Neural crest cell (in vitro differentiated cells): ENCODE results near the gene HEG1. TPM values are rescaled to one million over a fixed set of nuclear protein-coding genes. Genes with fewer than 3 reads are reported as not detected.

Experiments used
- DNase-seq: peaks from one replicate; pipeline ENCODE4 v3.0.0; 2021; ENCODE audit warnings: low read depth, mixed read lengths, low spot score
- H3K27ac Mint-ChIP-seq: one replicate; pipeline ENCODE4 v1.8.0; 2021; ENCODE audit warnings: mild to moderate bottlenecking, mixed read lengths; ENCODE audit not compliant: unreplicated experiment
- H3K27me3 Mint-ChIP-seq: 2 replicates; pipeline ENCODE4 v1.8.0; 2021; ENCODE audit warnings: low read depth, mild to moderate bottlenecking, mixed read lengths
- H3K36me3 Mint-ChIP-seq: 2 replicates; pipeline ENCODE4 v1.8.0; 2021; ENCODE audit warnings: low read depth, mild to moderate bottlenecking, mixed read lengths
- H3K4me1 Mint-ChIP-seq: 2 replicates; pipeline ENCODE4 v1.8.0; 2021; ENCODE audit warnings: mixed read lengths
- H3K4me3 Mint-ChIP-seq: one replicate; pipeline ENCODE4 v1.8.0; 2021; ENCODE audit warnings: mild to moderate bottlenecking, mixed read lengths
- H3K9me3 Mint-ChIP-seq: 2 replicates; pipeline ENCODE4 v1.8.0; 2021; ENCODE audit warnings: mixed read lengths
- CTCF ChIP-seq: fragments of 200-600 bp; sonication (generic); conservative IDR thresholded peaks from 2 replicates; pipeline ENCODE4 v1.5.0; 2021; ENCODE audit warnings: antibody characterized with exemption, mild to moderate bottlenecking
- total RNA-seq: library from RNA; stranded (reverse); gene quantifications from 2 replicates; pipeline ENCODE4 v1.2.1, GENCODE V29; 2021

The HEG1 gene
- total RNA-seq, 1 donor from 2014 or later = 32.0 TPM

DNA sequence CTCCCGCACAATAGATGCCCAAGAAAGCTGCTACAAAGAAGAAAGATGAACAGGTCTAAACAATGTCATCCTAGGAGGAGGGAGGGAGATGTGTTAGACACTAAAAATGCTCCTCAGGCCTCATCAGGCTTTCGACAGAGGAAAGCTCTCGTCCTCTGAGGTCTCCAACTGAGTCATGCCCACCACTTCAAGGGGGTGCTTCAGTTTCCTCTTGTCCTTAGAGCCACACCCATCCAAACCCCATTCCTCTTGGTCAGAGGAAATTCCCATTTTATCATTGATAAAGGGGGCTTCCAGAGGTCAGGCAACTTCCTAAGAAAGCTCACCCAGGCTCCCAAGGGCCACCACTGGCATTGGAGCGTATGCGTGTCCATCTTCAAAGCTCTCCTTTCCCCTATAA is 50.1 kb downstream of the HEG1 start:
- DNase-seq = no peak
- no peak overlapping the region for H3K27ac Mint-ChIP-seq
- no peak overlapping the region for H3K4me3 Mint-ChIP-seq
- H3K4me1 Mint-ChIP-seq = peaks cover 55% of the 10 kb centered on the region
- TF ChIP-seq CTCF = no peak
- H3K9me3 Mint-ChIP-seq = no peaks in the 10 kb centered on the region
- H3K36me3 Mint-ChIP-seq = peaks cover 11% of the 10 kb centered on the region
- H3K27me3 Mint-ChIP-seq = peaks cover 39% of the 10 kb centered on the region

DNA sequence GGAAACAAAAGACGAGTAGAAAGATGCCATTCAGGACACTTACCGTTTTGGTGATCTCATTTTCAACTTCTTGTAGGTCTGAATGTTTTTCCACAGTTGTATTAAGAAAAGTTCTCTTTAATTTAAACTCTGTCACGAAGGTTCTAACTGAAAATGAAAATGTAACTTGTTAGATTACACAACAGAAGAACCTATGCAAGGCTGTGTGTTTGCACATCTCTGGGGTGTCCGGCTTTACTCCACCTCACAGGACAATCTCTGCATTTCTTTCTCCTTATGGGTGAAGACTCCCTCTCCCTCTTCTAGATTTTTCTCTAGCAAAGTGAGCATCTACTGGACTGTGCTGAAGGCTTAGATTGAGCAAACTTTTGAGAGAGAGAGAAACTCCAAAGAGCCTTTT is 50.6 kb downstream of the HEG1 start:
- no peak for DNase-seq
- no peak overlapping the region for H3K4me3 Mint-ChIP-seq
- no peak overlapping the region for H3K27ac Mint-ChIP-seq
- no peak for TF ChIP-seq CTCF
- peaks cover 59% of the 10 kb centered on the region for H3K4me1 Mint-ChIP-seq
- peaks cover 11% of the 10 kb centered on the region for H3K36me3 Mint-ChIP-seq
- H3K27me3 Mint-ChIP-seq = peaks cover 39% of the 10 kb centered on the region
- no peaks in the 10 kb centered on the region for H3K9me3 Mint-ChIP-seq

DNA sequence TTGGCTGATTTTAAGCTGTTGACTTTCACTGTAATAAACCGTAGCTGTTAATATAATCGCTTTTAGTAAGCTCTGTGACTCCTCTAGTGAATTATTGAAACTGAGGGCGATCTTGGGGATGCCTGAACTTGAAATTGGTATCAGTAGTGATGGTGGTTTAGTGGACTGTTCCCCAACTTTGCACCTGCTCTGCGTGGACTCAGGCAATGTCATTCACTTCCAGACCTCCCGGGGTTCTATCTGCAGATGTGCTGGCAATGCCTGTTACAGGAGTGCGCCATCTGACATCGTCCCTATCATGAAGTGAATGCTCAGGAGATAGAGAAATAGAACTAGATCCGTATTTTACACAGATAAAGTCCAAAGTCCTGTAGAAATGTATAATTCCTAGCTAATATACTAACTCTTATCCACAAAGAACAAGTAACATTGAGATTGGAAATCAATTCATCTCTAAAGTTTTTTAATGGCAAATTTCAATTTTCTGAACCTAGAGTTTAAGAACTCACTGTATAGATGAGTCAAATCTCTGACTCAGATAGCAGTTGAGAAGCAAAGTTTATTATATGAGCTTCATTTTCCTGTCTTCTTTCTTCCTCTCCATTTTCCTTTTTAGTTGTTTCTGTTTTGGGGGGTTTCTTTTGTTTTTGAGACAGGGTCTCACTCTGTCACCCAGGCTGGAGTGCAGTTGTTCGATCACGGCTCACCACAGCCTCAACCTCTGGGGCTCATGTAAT is 51.8 kb downstream of the HEG1 start:
- TF ChIP-seq CTCF = no peak
- H3K27ac Mint-ChIP-seq = peak overlapping the region; percentile 81
- DNase-seq = no peak
- peaks cover 71% of the 10 kb centered on the region for H3K4me1 Mint-ChIP-seq
- no peaks in the 10 kb centered on the region for H3K9me3 Mint-ChIP-seq
- peak overlapping the region; percentile 20 for H3K4me3 Mint-ChIP-seq
- H3K27me3 Mint-ChIP-seq = peaks cover 42% of the 10 kb centered on the region
- peaks cover 7% of the 10 kb centered on the region for H3K36me3 Mint-ChIP-seq

DNA sequence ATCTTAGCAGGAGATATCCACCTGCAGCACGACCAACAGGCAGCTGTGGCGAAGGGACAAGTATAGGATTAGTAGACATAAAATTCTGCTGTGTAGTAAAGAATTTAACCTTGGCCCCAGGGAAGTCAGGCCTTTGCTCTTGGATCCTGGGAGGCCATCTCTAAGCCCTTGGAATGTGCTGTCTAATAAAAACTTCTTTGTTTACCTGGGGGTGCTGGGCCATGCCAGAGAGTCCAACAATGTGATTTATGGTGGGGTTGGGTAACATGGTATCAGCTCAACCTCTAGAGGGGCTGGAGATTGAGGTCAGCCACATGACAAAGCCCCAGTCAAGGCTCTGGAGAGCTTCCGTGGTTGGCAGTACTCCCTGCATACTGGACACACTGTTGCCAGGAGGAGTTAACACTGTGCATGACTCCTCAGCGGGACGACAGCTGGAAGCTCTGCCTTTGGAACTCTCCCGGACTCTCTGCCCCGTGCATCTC is 52.4 kb downstream of the HEG1 start:
- peaks cover 46% of the 10 kb centered on the region for H3K27me3 Mint-ChIP-seq
- no peaks in the 10 kb centered on the region for H3K9me3 Mint-ChIP-seq
- no peak for DNase-seq
- TF ChIP-seq CTCF = no peak
- peaks cover 77% of the 10 kb centered on the region for H3K4me1 Mint-ChIP-seq
- H3K4me3 Mint-ChIP-seq = peak overlapping the region; percentile 70
- peaks cover 7% of the 10 kb centered on the region for H3K36me3 Mint-ChIP-seq
- H3K27ac Mint-ChIP-seq = peak overlapping the region; percentile 81

- peak overlapping the region; percentile 81 for H3K27ac Mint-ChIP-seq
- H3K4me3 Mint-ChIP-seq = peak overlapping the region; percentile 70
- H3K4me1 Mint-ChIP-seq = peaks cover 84% of the 10 kb centered on the region
These were observed 53.1 kb downstream of the HEG1 start for GRCh38 chr3:125002414-125003368.

More at GRCh38 chr3:125002414-125003368, 53.1 kb downstream of the HEG1 start:
- peak; percentile 17 for DNase-seq
- TF ChIP-seq CTCF = no peak
- Mint-ChIP-seq H3K9me3 (no peaks in the 10 kb centered on the region), H3K27me3 (peaks cover 50% of the 10 kb centered on the region), H3K36me3 (peaks cover 9% of the 10 kb centered on the region)
